Measurements from ENCODE around the gene MNAT1. TPM values are rescaled to one million over a fixed set of nuclear protein-coding genes. Genes with fewer than 3 reads are reported as not detected.
A peak's percentile ranks its signal among the peaks of the same experiment; 100 is the strongest.
"Not testable (repeated sequence)": the region's sequence is repeated elsewhere in the genome, so short reads cannot be mapped to it uniquely, and the experiment has no call there.

Gene MNAT1
- total RNA-seq, 1 donor from 2014 or later = 103 TPM

DNA sequence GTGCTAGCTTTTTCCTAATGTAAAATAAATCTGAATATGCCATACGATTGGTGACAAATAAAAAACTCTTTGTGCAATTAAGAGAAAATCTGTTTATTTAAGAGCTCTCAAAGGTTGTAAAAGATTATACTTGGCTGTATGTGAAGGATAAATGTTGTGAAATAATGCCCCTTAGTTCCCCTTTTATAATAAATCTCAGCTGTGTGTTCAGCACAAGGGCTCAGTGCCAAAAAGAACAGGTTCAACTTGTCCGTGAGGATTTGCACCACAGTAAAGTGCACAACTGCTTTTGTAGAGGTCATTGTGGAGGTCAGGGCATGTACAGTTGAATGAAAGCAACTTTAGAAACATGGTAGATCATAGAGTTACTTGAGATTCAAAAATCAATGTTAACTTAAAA lies 127.7 kb downstream of the MNAT1 start:
- peaks cover 3 to 30% (median 9%) of the 10 kb centered on the region in 3 donors for H3K4me1 ChIP-seq (ENCODE audit: control insufficient read depth in 3 of 3, insufficient read depth in 3 of 3, low read length in 3 of 3)
- H3K36me3 ChIP-seq (ENCODE audit: control insufficient read depth in 3 of 3, insufficient read depth in 3 of 3, low read length in 3 of 3) = no peaks in the 10 kb centered on the region
- H3K9me3 ChIP-seq (ENCODE audit: control insufficient read depth in 3 of 3, low read length in 3 of 3) = no peaks in the 10 kb centered on the region
- no peak overlapping the region for H3K9ac ChIP-seq (ENCODE audit: low read depth in 1 of 3, low read length in 3 of 3)
- H3K27me3 ChIP-seq (ENCODE audit: control insufficient read depth in 3 of 3, insufficient read depth in 3 of 3, low read length in 3 of 3) = no peaks in the 10 kb centered on the region
- H3K4me3 ChIP-seq (ENCODE audit: low read length in 3 of 3) = no peak overlapping the region
- H3K27ac ChIP-seq (ENCODE audit: low read depth, low read length) = no peak overlapping the region

DNA sequence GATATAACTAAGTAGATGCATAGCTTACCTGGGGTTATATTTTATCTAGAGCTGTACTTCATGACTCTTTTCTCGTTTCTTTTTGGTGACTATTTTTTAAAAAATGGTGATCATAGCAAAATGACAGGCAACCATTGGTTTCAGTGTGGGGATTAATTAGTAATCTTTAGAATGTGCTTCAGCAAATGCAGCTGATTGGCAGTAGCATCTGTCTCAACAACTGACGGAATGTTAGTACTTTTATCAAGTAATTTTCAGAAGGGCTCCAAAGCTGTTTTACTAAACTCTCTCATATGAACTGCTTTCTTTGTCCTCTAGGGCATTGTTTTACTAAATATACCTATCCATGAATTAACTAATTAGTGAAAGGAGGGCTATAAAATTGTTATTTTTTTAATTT lies 128.7 kb downstream of the MNAT1 start:
- peaks cover 6 to 34% (median 13%) of the 10 kb centered on the region in 3 donors for H3K4me1 ChIP-seq (ENCODE audit: control insufficient read depth in 3 of 3, insufficient read depth in 3 of 3, low read length in 3 of 3)
- H3K27ac ChIP-seq (ENCODE audit: low read depth, low read length) = no peak overlapping the region

GRCh38 chr14:60865378-60866127 lies 131.0 kb downstream of the MNAT1 start:
- no peaks in the 10 kb centered on the region for H3K36me3 ChIP-seq (ENCODE audit: control insufficient read depth in 3 of 3, insufficient read depth in 3 of 3, low read length in 3 of 3)
- no peaks in the 10 kb centered on the region for H3K9me3 ChIP-seq (ENCODE audit: control insufficient read depth in 3 of 3, low read length in 3 of 3)
- no peaks in the 10 kb centered on the region for H3K27me3 ChIP-seq (ENCODE audit: control insufficient read depth in 3 of 3, insufficient read depth in 3 of 3, low read length in 3 of 3)
- peak overlapping the region; percentile 33 to 53 (median 35) for H3K9ac ChIP-seq (ENCODE audit: low read depth in 1 of 3, low read length in 3 of 3)
- peaks cover 6 to 34% (median 13%) of the 10 kb centered on the region in 3 donors for H3K4me1 ChIP-seq (ENCODE audit: control insufficient read depth in 3 of 3, insufficient read depth in 3 of 3, low read length in 3 of 3)
- H3K27ac ChIP-seq (ENCODE audit: low read depth, low read length) = peak overlapping the region; percentile 67
- peak overlapping the region in 2 of 3 donors; percentile 20 to 35 for H3K4me3 ChIP-seq (ENCODE audit: low read length in 3 of 3)

More for the DNA sequence above, 128.7 kb downstream of the MNAT1 start:
- Histone ChIP-seq H3K36me3 (ENCODE audit: control insufficient read depth in 3 of 3, insufficient read depth in 3 of 3, low read length in 3 of 3) (no peaks in the 10 kb centered on the region), H3K9ac (ENCODE audit: low read depth in 1 of 3, low read length in 3 of 3) (peak overlapping the region in 1 of 3 donors; percentile 24), H3K4me3 (ENCODE audit: low read length in 3 of 3) (no peak overlapping the region), H3K27me3 (ENCODE audit: control insufficient read depth in 3 of 3, insufficient read depth in 3 of 3, low read length in 3 of 3) (no peaks in the 10 kb centered on the region), H3K9me3 (ENCODE audit: control insufficient read depth in 3 of 3, low read length in 3 of 3) (no peaks in the 10 kb centered on the region)

DNA sequence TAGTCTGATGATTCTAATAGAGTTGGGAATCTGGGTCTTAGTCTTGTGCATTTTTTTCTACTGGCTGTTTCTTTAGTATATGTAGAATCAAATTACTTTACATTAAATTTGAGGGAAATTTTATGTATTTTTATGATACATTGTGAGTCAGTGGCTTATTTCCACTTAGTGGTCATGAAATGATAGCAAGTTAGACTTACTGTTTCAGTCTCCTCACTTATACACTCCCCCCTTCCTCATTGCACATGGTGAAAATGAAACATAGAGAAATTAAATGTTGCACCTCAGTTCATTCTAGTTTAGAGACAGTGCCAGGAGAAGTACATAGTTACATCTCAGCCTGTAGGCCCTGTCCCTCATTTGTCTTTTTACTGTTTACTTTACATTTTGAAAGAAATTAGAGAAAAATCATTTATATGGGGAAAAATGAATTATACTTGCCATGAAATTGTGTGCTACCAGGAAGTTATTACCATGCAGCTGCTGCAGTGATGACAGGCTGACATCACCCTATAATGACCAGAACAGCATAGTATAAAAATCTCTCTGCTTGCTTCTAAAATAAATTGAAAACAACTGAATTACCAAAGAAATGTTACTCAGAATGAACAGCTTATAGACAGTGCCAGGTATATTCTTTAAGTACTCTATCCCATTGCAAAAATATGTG lies 133.1 kb downstream of the MNAT1 start:
- Histone ChIP-seq H3K27me3 (ENCODE audit: control insufficient read depth in 3 of 3, insufficient read depth in 3 of 3, low read length in 3 of 3) (no peaks in the 10 kb centered on the region), H3K27ac (ENCODE audit: low read depth, low read length) (peak overlapping the region; percentile 13), H3K9me3 (ENCODE audit: control insufficient read depth in 3 of 3, low read length in 3 of 3) (no peaks in the 10 kb centered on the region), H3K4me3 (ENCODE audit: low read length in 3 of 3) (no peak overlapping the region), H3K9ac (ENCODE audit: low read depth in 1 of 3, low read length in 3 of 3) (no peak overlapping the region), H3K36me3 (ENCODE audit: control insufficient read depth in 3 of 3, insufficient read depth in 3 of 3, low read length in 3 of 3) (peaks cover 0 to 2% (median 0%) of the 10 kb centered on the region in 3 donors), H3K4me1 (ENCODE audit: control insufficient read depth in 3 of 3, insufficient read depth in 3 of 3, low read length in 3 of 3) (peaks cover 3 to 25% (median 10%) of the 10 kb centered on the region in 3 donors)

DNA sequence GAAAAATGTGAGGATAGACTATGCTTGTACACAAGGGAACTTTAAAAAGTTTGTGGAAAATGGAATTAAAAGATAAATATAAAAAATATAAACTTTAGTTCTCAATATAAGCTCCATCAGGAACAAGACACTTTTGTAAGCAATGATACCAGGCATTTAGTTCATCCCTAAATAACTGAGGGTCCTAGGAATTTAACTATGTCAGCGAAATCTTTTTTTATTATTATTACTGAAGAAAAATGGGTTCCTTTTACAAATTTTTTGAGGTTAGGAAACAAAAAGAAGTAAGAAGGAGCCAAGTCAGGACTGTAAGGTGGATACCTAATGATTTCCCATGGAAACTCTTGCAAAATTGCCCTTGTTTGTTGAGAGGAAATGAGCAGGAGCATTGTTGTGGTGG lies 143.6 kb downstream of the MNAT1 start:
- Histone ChIP-seq H3K27me3 (ENCODE audit: control insufficient read depth in 3 of 3, insufficient read depth in 3 of 3, low read length in 3 of 3) (no peaks in the 10 kb centered on the region), H3K27ac (ENCODE audit: low read depth, low read length) (no peak overlapping the region), H3K4me3 (ENCODE audit: low read length in 3 of 3) (no peak overlapping the region), H3K9ac (ENCODE audit: low read depth in 1 of 3, low read length in 3 of 3) (no peak overlapping the region), H3K36me3 (ENCODE audit: control insufficient read depth in 3 of 3, insufficient read depth in 3 of 3, low read length in 3 of 3) (peaks cover 0 to 3% (median 0%) of the 10 kb centered on the region in 3 donors), H3K9me3 (ENCODE audit: control insufficient read depth in 3 of 3, low read length in 3 of 3) (no peaks in the 10 kb centered on the region), H3K4me1 (ENCODE audit: control insufficient read depth in 3 of 3, insufficient read depth in 3 of 3, low read length in 3 of 3) (no peaks in the 10 kb centered on the region)

DNA sequence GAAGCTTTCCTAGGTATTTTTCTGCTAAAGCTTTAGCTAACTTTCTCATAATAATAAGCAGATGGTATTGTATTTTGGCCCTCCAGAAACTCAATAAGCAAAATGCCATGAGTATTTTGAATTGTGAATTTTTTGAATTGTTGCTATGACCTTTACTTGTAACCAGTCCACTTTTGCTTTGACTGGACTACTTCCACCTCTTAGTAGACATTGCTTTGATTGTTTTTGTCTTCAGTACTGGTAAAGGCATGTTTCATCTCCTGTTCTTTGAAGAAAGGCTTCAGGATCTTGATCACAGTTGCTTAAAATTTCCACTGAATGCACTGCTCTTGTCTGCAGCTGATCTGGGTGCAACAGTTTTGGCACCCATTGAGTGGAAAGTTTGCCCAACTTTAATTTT lies 144.0 kb downstream of the MNAT1 start:
- Histone ChIP-seq H3K9ac (ENCODE audit: low read depth in 1 of 3, low read length in 3 of 3) (no peak overlapping the region), H3K4me3 (ENCODE audit: low read length in 3 of 3) (no peak overlapping the region), H3K9me3 (ENCODE audit: control insufficient read depth in 3 of 3, low read length in 3 of 3) (no peaks in the 10 kb centered on the region)

GRCh38 chr14:60882219-60882618 lies 147.7 kb downstream of the MNAT1 start:
- Histone ChIP-seq H3K27ac (ENCODE audit: low read depth, low read length) (no peak overlapping the region), H3K4me3 (ENCODE audit: low read length in 3 of 3) (no peak overlapping the region), H3K4me1 (ENCODE audit: control insufficient read depth in 3 of 3, insufficient read depth in 3 of 3, low read length in 3 of 3) (no peaks in the 10 kb centered on the region), H3K36me3 (ENCODE audit: control insufficient read depth in 3 of 3, insufficient read depth in 3 of 3, low read length in 3 of 3) (peaks cover 0 to 7% (median 0%) of the 10 kb centered on the region in 3 donors), H3K9ac (ENCODE audit: low read depth in 1 of 3, low read length in 3 of 3) (no peak overlapping the region), H3K9me3 (ENCODE audit: control insufficient read depth in 3 of 3, low read length in 3 of 3) (peaks cover 0 to 4% (median 0%) of the 10 kb centered on the region in 3 donors), H3K27me3 (ENCODE audit: control insufficient read depth in 3 of 3, insufficient read depth in 3 of 3, low read length in 3 of 3) (no peaks in the 10 kb centered on the region)

More for the DNA sequence above, 144.0 kb downstream of the MNAT1 start:
- Histone ChIP-seq H3K27ac (ENCODE audit: low read depth, low read length) (no peak overlapping the region), H3K27me3 (ENCODE audit: control insufficient read depth in 3 of 3, insufficient read depth in 3 of 3, low read length in 3 of 3) (no peaks in the 10 kb centered on the region), H3K36me3 (ENCODE audit: control insufficient read depth in 3 of 3, insufficient read depth in 3 of 3, low read length in 3 of 3) (peaks cover 0 to 3% (median 0%) of the 10 kb centered on the region in 3 donors), H3K4me1 (ENCODE audit: control insufficient read depth in 3 of 3, insufficient read depth in 3 of 3, low read length in 3 of 3) (no peaks in the 10 kb centered on the region)

DNA sequence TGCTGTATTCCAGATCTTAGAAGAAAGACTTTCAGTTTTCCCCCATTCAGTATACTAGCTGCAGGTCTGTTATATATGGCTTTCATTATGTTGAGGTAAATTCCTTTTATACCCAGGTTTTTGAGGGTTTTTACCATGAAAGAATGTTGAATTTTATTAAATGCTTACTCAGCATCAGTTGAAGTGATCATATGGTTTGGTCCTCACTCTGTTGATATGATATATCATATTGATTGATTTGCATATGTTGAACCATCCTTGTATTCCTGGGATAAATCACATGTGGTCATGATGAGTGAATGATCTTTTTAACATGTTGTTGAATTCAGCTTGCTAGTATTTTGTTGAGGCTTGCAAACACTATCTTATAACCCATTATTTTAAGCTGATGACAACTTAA lies 149.6 kb downstream of the MNAT1 start:
- Histone ChIP-seq H3K9ac (ENCODE audit: low read depth in 1 of 3, low read length in 3 of 3) (no peak overlapping the region), H3K9me3 (ENCODE audit: control insufficient read depth in 3 of 3, low read length in 3 of 3) (peaks cover 0 to 4% (median 0%) of the 10 kb centered on the region in 3 donors), H3K36me3 (ENCODE audit: control insufficient read depth in 3 of 3, insufficient read depth in 3 of 3, low read length in 3 of 3) (peaks cover 0 to 7% (median 0%) of the 10 kb centered on the region in 3 donors), H3K27ac (ENCODE audit: low read depth, low read length) (no peak overlapping the region), H3K27me3 (ENCODE audit: control insufficient read depth in 3 of 3, insufficient read depth in 3 of 3, low read length in 3 of 3) (no peaks in the 10 kb centered on the region), H3K4me3 (ENCODE audit: low read length in 3 of 3) (no peak overlapping the region), H3K4me1 (ENCODE audit: control insufficient read depth in 3 of 3, insufficient read depth in 3 of 3, low read length in 3 of 3) (no peaks in the 10 kb centered on the region)

GRCh38 chr14:60890636-60891035 lies 156.1 kb downstream of the MNAT1 start:
- not testable (repeated sequence) for H3K36me3 ChIP-seq (ENCODE audit: control insufficient read depth in 3 of 3, insufficient read depth in 3 of 3, low read length in 3 of 3); H3K9ac ChIP-seq (ENCODE audit: low read depth in 1 of 3, low read length in 3 of 3); H3K9me3 ChIP-seq (ENCODE audit: control insufficient read depth in 3 of 3, low read length in 3 of 3); H3K27me3 ChIP-seq (ENCODE audit: control insufficient read depth in 3 of 3, insufficient read depth in 3 of 3, low read length in 3 of 3); H3K4me1 ChIP-seq (ENCODE audit: control insufficient read depth in 3 of 3, insufficient read depth in 3 of 3, low read length in 3 of 3); H3K27ac ChIP-seq (ENCODE audit: low read depth, low read length); H3K4me3 ChIP-seq (ENCODE audit: low read length in 3 of 3)

DNA sequence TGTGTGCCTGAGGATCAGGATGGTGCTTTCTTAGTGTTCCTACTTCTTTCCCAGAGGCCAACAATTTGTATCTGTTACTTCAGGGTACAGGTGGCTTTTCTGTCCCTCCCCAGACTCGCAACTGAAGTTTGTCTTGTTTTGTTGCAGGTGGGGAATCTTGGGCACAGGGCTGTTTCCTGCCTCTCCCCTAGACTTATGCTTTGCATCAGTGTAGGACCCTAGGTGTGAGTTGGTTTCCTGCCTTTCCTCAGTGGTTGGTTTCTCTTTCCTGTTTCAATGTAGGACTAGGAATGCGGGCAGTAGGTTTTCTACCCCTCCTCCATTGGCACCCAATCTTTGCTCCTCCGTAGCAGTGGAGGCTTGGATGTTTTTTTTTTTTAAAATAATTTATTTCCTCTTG lies 159.3 kb downstream of the MNAT1 start:
- Histone ChIP-seq H3K27me3 (ENCODE audit: control insufficient read depth in 3 of 3, insufficient read depth in 3 of 3, low read length in 3 of 3) (no peaks in the 10 kb centered on the region), H3K9ac (ENCODE audit: low read depth in 1 of 3, low read length in 3 of 3) (no peak overlapping the region), H3K27ac (ENCODE audit: low read depth, low read length) (no peak overlapping the region), H3K4me1 (ENCODE audit: control insufficient read depth in 3 of 3, insufficient read depth in 3 of 3, low read length in 3 of 3) (no peaks in the 10 kb centered on the region), H3K4me3 (ENCODE audit: low read length in 3 of 3) (no peak overlapping the region), H3K9me3 (ENCODE audit: control insufficient read depth in 3 of 3, low read length in 3 of 3) (no peaks in the 10 kb centered on the region), H3K36me3 (ENCODE audit: control insufficient read depth in 3 of 3, insufficient read depth in 3 of 3, low read length in 3 of 3) (no peaks in the 10 kb centered on the region)
